Endothelial cell (in vitro differentiated cells): Measurements from ENCODE around the gene KIFAP3. TPM values are rescaled to one million over a fixed set of nuclear protein-coding genes. Genes with fewer than 3 reads are reported as not detected.

Experiments used
- DNase-seq: peaks from one replicate; pipeline ENCODE4 v3.0.0; 2021; ENCODE audit warnings: low spot score
- H3K27ac Mint-ChIP-seq: one replicate; pipeline ENCODE4 v1.8.0; 2021; ENCODE audit warnings: mixed read lengths, inconsistent platforms; ENCODE audit not compliant: unreplicated experiment
- H3K27me3 Mint-ChIP-seq: one replicate; pipeline ENCODE4 v1.8.0; 2021; ENCODE audit warnings: mild to moderate bottlenecking, moderate library complexity, mixed read lengths, inconsistent platforms; ENCODE audit not compliant: unreplicated experiment
- H3K36me3 Mint-ChIP-seq: one replicate; pipeline ENCODE4 v1.8.0; 2021; ENCODE audit warnings: mild to moderate bottlenecking, low read depth, mixed read lengths, inconsistent platforms; ENCODE audit not compliant: unreplicated experiment
- H3K4me1 Mint-ChIP-seq: one replicate; pipeline ENCODE4 v1.8.0; 2021; ENCODE audit warnings: mild to moderate bottlenecking, mixed read lengths, inconsistent platforms; ENCODE audit not compliant: unreplicated experiment
- H3K4me3 Mint-ChIP-seq: one replicate; pipeline ENCODE4 v1.8.0; 2021; ENCODE audit warnings: mild to moderate bottlenecking, mixed read lengths, inconsistent platforms; ENCODE audit not compliant: unreplicated experiment
- H3K9me3 Mint-ChIP-seq: one replicate; pipeline ENCODE4 v1.8.0; 2021; ENCODE audit warnings: mixed read lengths, inconsistent platforms; ENCODE audit not compliant: unreplicated experiment
- CTCF ChIP-seq: fragments of 200-600 bp; sonication (generic); IDR thresholded peaks from one replicate; pipeline ENCODE4 v1.5.0; 2021; ENCODE audit warnings: antibody characterized with exemption; ENCODE audit not compliant: unreplicated experiment
- total RNA-seq: library from RNA; stranded (reverse); fragmentation: NEBNext Ultra II Directional; extraction: Animal tissue kit (Norgen Biotek cat#: 25700); gene quantifications from one replicate; pipeline ENCODE4 v1.2.1, GENCODE V29; 2021; ENCODE audit not compliant: unreplicated experiment

The KIFAP3 gene
- total RNA-seq, 1 donor from 2014 or later: 49.7 TPM

DNA sequence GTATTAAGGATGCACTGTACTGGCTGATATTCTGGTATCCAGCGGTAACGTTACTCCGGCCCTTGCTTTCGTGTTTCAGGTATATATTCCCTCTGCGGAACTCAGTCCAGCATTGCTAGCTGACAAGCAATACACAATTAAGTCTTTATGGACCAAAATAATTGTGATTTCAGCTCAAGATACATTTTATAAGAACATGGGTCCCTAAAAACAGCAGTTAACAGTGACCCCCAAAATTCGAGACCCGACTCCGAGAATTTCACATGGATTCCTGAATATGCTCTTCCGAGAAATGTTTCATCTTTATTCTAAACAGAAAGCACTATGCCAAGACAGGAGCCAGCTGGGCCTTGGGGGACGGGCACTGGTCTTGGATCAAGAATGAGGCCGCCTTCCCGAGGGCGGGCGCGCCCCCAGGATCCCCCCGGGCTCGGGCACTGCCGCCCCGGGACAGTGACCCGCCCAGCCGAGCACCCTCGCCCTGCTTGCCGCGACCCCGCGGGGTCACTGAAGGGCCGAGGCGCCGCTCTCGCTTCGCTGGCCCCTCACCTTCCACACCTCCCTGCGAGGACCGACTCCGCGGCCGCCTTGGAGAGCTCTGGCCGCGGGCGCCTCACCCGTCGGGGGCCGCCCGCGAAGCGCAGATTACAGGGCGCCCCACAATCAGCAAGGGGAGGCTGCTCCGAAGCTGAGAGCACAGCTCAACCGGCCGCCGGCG lies 181.4 kb downstream of the KIFAP3 start:
- Mint-ChIP-seq H3K36me3 (peaks cover 5% of the 10 kb centered on the region), H3K27me3 (peaks cover 8% of the 10 kb centered on the region), H3K4me1 (peaks cover 52% of the 10 kb centered on the region), H3K4me3 (peak overlapping the region; percentile 93), H3K9me3 (no peaks in the 10 kb centered on the region), H3K27ac (peak overlapping the region; percentile 59)
- no peak for DNase-seq
- TF ChIP-seq CTCF: no peak

- H3K4me1 Mint-ChIP-seq: peaks cover 47% of the 10 kb centered on the region
- H3K27ac Mint-ChIP-seq: peak overlapping the region; percentile 59
- peaks cover 5% of the 10 kb centered on the region for H3K36me3 Mint-ChIP-seq
- H3K27me3 Mint-ChIP-seq: peaks cover 8% of the 10 kb centered on the region
- H3K4me3 Mint-ChIP-seq: peak overlapping the region; percentile 93
- H3K9me3 Mint-ChIP-seq: no peaks in the 10 kb centered on the region
- TF ChIP-seq CTCF: no peak
- DNase-seq: no peak
Observed at GRCh38 chr1:169892176-169892926, 182.1 kb downstream of the KIFAP3 start.

GRCh38 chr1:169891539-169891885 lies 183.0 kb downstream of the KIFAP3 start:
- Mint-ChIP-seq H3K27me3 (peaks cover 7% of the 10 kb centered on the region), H3K4me3 (peak overlapping the region; percentile 74), H3K27ac (no peak overlapping the region), H3K4me1 (peaks cover 39% of the 10 kb centered on the region), H3K9me3 (no peaks in the 10 kb centered on the region), H3K36me3 (peaks cover 5% of the 10 kb centered on the region)
- no peak for DNase-seq
- TF ChIP-seq CTCF: no peak

GRCh38 chr1:169890761-169891538 lies 183.5 kb downstream of the KIFAP3 start:
- Mint-ChIP-seq H3K9me3 (no peaks in the 10 kb centered on the region), H3K4me3 (peak overlapping the region; percentile 74), H3K4me1 (peaks cover 35% of the 10 kb centered on the region), H3K27me3 (peaks cover 6% of the 10 kb centered on the region), H3K36me3 (peaks cover 5% of the 10 kb centered on the region), H3K27ac (no peak overlapping the region)
- no peak for TF ChIP-seq CTCF
- no peak for DNase-seq
